KOPT-K1 (cell line): ENCODE results near the gene P3H4.

Experiments used
- H3K27ac ChIP-seq: fragments of 200-600 bp; sonication (generic); 2 replicates; pipeline ENCODE4 v1.5.1; 2016; ENCODE audit warnings: antibody characterized with exemption, mild to moderate bottlenecking, low read depth, low read length; ENCODE audit not compliant: poor library complexity, severe bottlenecking
- H3K36me3 ChIP-seq: fragments of 200-600 bp; sonication (generic); 2 replicates; pipeline ENCODE4 v1.5.1; 2017; ENCODE audit warnings: antibody characterized with exemption, mild to moderate bottlenecking, low read length, moderate library complexity; ENCODE audit not compliant: insufficient read depth
- H3K9me3 ChIP-seq: fragments of 200-600 bp; sonication (generic); 2 replicates; pipeline ENCODE4 v1.5.1; 2017; ENCODE audit warnings: antibody characterized with exemption, low read length, mild to moderate bottlenecking; ENCODE audit not compliant: insufficient read depth, poor library complexity, severe bottlenecking

Gene P3H4

GRCh38 chr17:41772586-41773189 lies 39.1 kb downstream of the P3H4 start:
- no peak overlapping the region for H3K27ac ChIP-seq
- no peaks in the 10 kb centered on the region for H3K36me3 ChIP-seq
- H3K9me3 ChIP-seq = no peaks in the 10 kb centered on the region

DNA sequence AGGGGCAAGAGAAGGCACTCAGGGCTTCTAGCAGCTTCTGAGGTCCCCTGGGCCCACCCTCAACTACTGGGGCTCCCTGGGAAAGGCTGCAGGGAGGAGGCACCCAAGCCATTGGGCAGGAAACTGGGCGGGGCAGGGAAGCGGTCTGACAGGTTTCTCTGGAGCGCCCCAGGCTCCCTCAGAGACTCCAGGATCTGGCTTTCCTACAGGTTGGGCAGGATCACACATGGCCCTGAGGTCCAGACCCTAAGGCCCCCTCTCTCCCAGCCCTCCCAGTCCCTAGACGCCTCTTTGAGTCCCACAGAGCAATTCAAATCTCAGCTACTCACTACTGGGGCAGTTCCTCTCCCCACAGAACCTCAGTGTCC lies 39.5 kb downstream of the P3H4 start:
- Histone ChIP-seq H3K27ac (no peak overlapping the region), H3K36me3 (no peaks in the 10 kb centered on the region), H3K9me3 (no peaks in the 10 kb centered on the region)

GRCh38 chr17:41771389-41772206 lies 40.2 kb downstream of the P3H4 start:
- Histone ChIP-seq H3K27ac (no peak overlapping the region), H3K9me3 (no peaks in the 10 kb centered on the region), H3K36me3 (no peaks in the 10 kb centered on the region)

- no peaks in the 10 kb centered on the region for H3K9me3 ChIP-seq
- no peak overlapping the region for H3K27ac ChIP-seq
- no peaks in the 10 kb centered on the region for H3K36me3 ChIP-seq
Observed at GRCh38 chr17:41769985-41770384, 41.8 kb downstream of the P3H4 start.

- H3K9me3 ChIP-seq = no peaks in the 10 kb centered on the region
- no peak overlapping the region for H3K27ac ChIP-seq
- no peaks in the 10 kb centered on the region for H3K36me3 ChIP-seq
Observed at GRCh38 chr17:41769346-41769862, 42.3 kb downstream of the P3H4 start.

DNA sequence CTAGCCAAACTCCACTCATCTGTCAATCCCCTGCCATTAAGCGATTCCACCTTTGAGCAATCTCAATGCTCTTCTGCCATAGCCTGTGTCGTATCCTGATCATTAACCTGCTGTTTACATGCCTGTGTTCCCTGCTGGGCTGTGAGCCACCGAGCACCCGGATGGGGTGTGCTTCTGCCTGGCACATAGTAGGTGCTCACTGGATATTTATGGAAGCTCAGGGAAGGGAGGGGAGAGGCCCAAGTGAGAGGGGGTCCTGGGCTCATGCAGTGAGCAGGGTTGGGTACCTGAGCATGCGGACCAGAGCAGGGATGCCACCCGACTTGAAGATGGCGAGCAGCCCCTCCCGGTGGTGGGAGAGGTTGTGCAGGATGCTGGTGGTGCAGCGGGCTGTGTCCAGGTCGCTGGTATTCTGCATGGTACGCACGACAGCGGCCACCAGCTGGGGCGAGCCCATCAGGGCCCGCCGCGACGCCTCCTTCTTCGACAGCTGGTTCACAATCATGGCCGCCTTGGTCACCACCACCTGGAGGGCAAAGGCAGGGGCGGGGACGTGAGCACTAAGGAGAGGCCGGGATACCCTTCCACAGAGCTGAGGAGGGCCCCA lies 43.0 kb downstream of the P3H4 start:
- no peaks in the 10 kb centered on the region for H3K36me3 ChIP-seq
- no peaks in the 10 kb centered on the region for H3K9me3 ChIP-seq
- no peak overlapping the region for H3K27ac ChIP-seq

DNA sequence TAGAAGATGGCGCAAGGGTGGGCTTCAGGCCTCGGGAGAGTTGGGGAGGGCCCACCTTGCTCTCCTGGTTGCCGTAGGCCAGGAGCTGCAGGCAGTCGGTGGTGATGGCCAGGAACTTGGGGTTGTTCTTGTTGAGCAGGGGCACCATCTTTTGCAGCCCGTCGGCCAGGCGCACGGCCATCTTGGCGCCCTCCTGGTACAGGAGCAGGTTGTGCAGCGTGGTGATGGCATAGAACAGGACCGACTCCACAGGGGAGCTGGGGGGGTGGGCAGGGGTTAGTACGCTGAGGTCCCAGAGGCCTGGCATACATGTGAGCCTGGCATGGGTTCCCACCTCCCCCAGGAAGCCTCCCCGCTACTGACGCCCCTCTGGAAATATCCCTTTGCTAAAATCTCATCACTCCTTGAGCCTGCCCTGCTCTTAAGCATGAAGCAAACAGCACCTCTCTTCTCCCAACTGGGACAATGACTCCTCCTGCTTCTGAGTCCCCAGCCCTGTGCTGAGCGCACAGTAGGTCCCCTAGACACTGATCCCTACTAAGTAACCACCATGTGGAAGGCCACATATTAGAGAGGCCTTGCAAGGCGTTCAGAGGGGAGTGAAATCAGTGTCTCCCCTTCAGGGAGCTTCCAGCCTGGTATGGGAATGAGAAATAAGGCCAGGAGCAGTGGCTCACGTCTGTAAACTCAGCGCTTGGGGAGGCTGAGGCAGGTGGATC lies 44.3 kb downstream of the P3H4 start:
- no peaks in the 10 kb centered on the region for H3K9me3 ChIP-seq
- no peaks in the 10 kb centered on the region for H3K36me3 ChIP-seq
- no peak overlapping the region for H3K27ac ChIP-seq

DNA sequence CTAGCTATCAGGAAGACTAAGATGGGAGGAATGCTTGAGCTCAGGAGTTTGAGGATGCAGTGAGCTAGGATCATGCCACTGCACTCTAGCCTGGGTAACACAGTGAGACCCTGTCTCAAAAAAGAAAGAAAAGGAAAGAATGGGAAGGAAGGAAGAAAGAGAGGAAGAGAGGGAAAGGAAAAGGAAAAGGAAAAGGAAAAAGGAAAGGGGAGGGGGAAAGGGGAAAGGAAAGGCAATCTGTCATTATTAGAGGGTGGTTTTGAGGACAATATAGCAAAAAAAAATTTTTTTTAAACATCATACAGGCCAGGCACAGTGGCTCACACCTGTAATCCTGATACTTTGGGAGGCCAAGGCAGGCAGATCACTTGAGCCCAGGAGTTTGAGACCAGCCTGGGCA lies 45.6 kb downstream of the P3H4 start:
- no peak overlapping the region for H3K27ac ChIP-seq
- H3K36me3 ChIP-seq = no peaks in the 10 kb centered on the region
- no peaks in the 10 kb centered on the region for H3K9me3 ChIP-seq

DNA sequence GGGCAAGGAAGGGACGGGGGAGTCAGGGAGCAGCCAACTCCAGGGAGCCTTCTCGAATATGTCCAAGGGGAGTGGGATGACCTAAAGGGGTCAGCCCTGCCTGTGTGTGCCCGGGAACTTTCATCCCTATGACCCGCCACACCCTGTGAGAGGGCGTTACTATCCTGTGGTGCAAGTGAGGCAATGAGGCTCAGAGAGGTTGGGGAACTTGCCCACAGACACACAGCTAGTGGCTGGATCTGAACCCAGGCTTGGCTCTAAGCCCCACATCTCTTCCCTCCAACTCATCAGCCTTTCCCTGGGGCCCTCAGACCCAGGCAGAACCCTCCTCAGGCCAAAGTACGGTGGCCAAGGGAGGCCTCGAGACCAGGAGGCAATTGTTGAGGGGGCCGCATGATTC lies 48.4 kb downstream of the P3H4 start:
- H3K36me3 ChIP-seq = no peaks in the 10 kb centered on the region
- no peak overlapping the region for H3K27ac ChIP-seq
- no peaks in the 10 kb centered on the region for H3K9me3 ChIP-seq

DNA sequence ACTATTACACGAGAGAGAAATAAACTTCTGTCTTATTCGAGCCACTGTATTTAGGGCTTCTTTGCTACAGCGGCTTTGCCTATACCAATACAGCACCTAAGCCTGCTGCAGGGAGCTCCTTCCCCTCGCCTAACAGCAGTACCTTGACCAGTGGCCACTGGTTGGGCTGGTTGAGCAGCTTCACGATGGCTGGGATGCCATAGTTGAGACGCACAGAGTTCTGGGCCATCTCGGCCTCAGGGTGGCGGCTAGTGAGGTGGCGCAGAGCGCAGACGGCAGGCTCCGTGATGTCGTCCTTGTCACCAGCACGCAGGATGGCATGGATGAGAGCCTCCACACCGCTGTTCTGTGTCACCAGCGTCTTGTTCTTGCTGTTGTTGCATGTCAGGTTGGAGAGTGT lies 48.9 kb downstream of the P3H4 start:
- Histone ChIP-seq H3K27ac (no peak overlapping the region), H3K9me3 (no peaks in the 10 kb centered on the region), H3K36me3 (no peaks in the 10 kb centered on the region)

DNA sequence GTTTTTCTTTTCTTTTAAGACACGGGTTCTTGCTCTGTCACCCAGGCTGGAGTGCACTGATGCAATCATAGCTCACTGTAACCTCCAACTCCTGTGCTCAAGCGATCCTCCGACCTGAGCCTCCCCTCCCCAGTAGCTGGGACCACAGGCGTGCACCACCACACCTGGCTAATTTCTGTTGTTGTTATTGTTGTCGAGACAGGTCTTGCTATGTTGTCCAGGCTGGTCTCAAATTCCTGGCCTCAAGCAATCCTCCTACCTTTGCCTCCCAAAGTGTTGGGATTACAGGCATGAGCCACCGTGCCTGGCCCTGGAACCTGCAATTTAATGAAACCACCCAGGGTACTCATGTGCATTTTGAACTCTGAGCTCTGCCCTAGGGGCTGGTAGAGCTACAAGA lies 49.4 kb downstream of the P3H4 start:
- Histone ChIP-seq H3K27ac (no peak overlapping the region), H3K36me3 (no peaks in the 10 kb centered on the region), H3K9me3 (no peaks in the 10 kb centered on the region)

DNA sequence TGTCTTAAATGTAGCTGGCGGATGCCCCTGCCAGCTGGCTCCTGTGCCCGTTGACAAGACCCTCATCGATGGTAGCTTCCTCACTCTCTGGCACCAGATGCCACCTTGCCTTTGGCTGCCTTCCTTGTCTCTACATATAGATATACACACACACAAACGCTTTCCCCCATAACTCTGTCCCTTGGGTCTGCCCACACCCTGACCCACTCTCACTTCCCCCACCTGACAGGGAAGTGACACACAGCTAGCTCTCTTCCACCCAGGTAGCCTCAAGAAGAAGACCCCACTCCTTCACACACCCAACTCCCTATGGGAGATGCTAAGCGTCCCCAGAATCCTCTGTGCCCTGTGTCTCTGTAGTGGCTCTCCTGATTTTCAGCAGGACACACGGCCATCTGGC lies 50.9 kb downstream of the P3H4 start:
- H3K27ac ChIP-seq = no peak overlapping the region
- no peaks in the 10 kb centered on the region for H3K36me3 ChIP-seq
- no peaks in the 10 kb centered on the region for H3K9me3 ChIP-seq

GRCh38 chr17:41758601-41759000 lies 53.1 kb downstream of the P3H4 start:
- Histone ChIP-seq H3K9me3 (no peaks in the 10 kb centered on the region), H3K27ac (no peak overlapping the region), H3K36me3 (no peaks in the 10 kb centered on the region)

DNA sequence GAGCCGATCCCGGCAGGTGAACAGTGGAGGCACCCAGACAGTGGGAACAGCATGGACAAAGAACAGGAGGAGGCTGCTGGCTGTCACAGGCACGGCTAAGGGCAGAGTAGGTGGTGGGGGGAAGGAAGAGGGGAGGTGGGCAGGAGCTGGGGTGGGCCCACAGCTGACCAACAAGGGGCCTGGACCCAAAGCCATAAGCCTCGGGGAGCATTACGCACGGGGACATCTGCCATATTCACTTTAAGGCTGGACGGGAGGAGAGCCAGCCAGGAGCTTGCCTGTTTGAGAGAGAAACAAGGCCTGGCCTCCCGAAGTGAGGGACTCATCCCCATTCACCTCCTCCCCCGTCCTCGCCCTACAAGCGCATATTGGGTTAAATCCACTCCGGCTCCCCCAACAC lies 57.7 kb downstream of the P3H4 start:
- H3K27ac ChIP-seq = no peak overlapping the region
- no peaks in the 10 kb centered on the region for H3K36me3 ChIP-seq
- H3K9me3 ChIP-seq = no peaks in the 10 kb centered on the region
